ENCODE results near the gene ECE1.

DNA sequence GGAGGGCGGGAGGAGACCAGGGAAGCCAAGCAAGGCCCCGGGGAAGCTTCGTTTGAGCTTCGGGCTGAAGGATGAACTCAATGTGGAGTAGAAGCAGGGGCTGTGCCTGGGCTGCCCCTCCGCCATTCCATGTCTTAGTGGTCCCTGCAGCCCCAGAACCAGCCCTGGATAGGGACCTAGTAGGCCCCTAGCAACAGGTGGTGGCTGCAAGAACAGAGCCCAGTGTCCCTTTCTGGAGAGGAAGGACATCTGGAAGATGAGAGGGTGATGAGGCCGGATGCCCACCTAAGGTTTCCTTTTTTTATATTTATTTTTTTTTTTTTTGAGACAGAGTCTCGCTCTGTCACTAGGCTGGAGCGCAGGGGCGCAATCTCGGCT, 27.2 kb downstream of the ECE1 start:
- TF ChIP-seq CTCF (conservative IDR thresholded peaks at IDR 0.05 in 1 of 2, IDR thresholded peaks at IDR 0.05 in 1 of 2; ENCODE audit: low read depth in 1 of 2, low read length in 2 of 2): no peak
- TF ChIP-seq EZH2 (IDR thresholded peaks at IDR 0.05; ENCODE audit: low read length, missing control alignments): no peak
